A549 (cell line): ENCODE data around the gene APOL3.

Source experiments
- CEBPB ChIP-seq, 2 experiments: fragments of >200 bp in 1 of 2; sonication (Bioruptor Twin) in 1 of 2; formaldehyde crosslinking in 1 of 2; IDR thresholded peaks; 2 replicates each; pipeline ENCODE4 v1.6.1; 2012 to 2016
- JUN ChIP-seq, 2 experiments: fragments of >200 bp; sonication (Bioruptor Twin); formaldehyde crosslinking; IDR thresholded peaks; 2 replicates in 1 of 2; 3 replicates in 1 of 2; pipeline ENCODE4 v1.6.1; 2016 to 2017
- NFE2L2 ChIP-seq: fragments of 150-350 bp; conservative IDR thresholded peaks from 2 replicates; pipeline ENCODE4 v1.6.1; 2014; ENCODE audit warnings: low read length
- POLR2A ChIP-seq: IDR thresholded peaks from 2 replicates; pipeline ENCODE4 v1.6.1; 2012; ENCODE audit warnings: mild to moderate bottlenecking, low read length
- SREBF2 ChIP-seq: fragments of 450-650 bp; IDR thresholded peaks from 2 replicates; pipeline ENCODE4 v1.6.1; 2014; ENCODE audit warnings: mild to moderate bottlenecking, moderate library complexity

GRCh38 chr22:36101756-36102155 lies 58.8 kb downstream of the APOL3 start:
- TF ChIP-seq POLR2A (no peak), SREBF2 (no peak), JUN (IDR thresholded peaks at IDR 0.05) (no peak), CEBPB (IDR thresholded peaks at IDR 0.05) (no peak), NFE2L2 (no peak)
